ENCODE results near the gene ZFYVE16.

DNA sequence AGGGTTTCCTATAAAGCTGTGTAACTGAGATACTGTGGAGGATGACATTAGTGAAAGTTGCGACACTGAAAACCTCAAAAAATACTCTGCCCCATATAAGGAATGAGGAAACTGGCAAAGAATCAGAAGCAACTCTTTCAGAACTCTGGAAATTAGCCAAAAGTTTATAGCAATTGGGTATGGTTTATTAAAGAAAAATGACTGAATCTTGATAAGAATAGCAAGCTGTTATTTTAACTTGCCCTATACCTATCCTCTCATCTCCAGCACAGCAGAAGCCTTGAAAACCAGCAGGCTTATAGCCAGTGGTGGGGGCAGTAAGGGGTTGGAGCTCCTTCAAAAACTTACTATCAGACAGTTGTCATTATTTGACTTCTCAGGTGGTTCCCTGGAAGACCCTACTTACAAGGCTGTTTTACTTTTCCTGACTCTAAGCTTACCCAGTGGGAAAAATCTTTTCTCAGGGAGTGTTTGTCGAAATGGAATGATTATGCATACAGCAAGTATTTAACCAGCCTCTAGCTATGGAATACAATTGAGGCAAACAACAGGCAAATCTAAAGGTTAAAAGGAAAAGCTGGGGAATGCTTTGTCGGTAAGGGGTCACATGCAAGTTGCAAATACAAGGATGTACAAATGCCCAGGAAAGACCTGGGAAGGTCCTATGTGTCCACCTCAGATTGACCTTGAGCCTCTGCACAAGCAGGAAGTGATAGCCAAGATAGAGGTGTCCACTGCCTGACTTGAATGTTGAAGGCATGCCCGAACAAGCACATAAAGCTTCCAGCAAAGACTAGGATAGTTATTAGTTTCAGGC lies 59.0 kb downstream of the ZFYVE16 start:
- TF ChIP-seq, protein P1, sequence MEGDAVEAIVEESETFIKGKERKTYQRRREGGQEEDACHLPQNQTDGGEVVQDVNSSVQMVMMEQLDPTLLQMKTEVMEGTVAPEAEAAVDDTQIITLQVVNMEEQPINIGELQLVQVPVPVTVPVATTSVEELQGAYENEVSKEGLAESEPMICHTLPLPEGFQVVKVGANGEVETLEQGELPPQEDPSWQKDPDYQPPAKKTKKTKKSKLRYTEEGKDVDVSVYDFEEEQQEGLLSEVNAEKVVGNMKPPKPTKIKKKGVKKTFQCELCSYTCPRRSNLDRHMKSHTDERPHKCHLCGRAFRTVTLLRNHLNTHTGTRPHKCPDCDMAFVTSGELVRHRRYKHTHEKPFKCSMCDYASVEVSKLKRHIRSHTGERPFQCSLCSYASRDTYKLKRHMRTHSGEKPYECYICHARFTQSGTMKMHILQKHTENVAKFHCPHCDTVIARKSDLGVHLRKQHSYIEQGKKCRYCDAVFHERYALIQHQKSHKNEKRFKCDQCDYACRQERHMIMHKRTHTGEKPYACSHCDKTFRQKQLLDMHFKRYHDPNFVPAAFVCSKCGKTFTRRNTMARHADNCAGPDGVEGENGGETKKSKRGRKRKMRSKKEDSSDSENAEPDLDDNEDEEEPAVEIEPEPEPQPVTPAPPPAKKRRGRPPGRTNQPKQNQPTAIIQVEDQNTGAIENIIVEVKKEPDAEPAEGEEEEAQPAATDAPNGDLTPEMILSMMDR (IDR thresholded peaks at IDR 0.05; ENCODE audit: low read length): no peak
- TF ChIP-seq EZH2phosphoT487 (IDR thresholded peaks at IDR 0.05; ENCODE audit: low read length): no peak
- no peak for TF ChIP-seq EZH2 (optimal IDR thresholded peaks at IDR 0.05; ENCODE audit: low read depth, low read length)

Measured in MM.1S (cell line).